Osteocyte (in vitro differentiated cells): ENCODE measurements around the gene TMEM243. TPM values are rescaled to one million over a fixed set of nuclear protein-coding genes. Genes with fewer than 3 reads are reported as not detected.
"Not testable (repeated sequence)": the region's sequence is repeated elsewhere in the genome, so short reads cannot be mapped to it uniquely, and the experiment has no call there.

Source experiments
- DNase-seq: peaks from one replicate; pipeline ENCODE4 v3.0.0; 2021; ENCODE audit warnings: mixed read lengths; ENCODE audit not compliant: unreplicated experiment; ENCODE audit errors: extremely low spot score
- H3K27ac Mint-ChIP-seq: one replicate; pipeline ENCODE4 v1.8.0; 2021; ENCODE audit warnings: mild to moderate bottlenecking, mixed read lengths; ENCODE audit not compliant: unreplicated experiment
- H3K27me3 Mint-ChIP-seq: one replicate; pipeline ENCODE4 v1.8.0; 2021; ENCODE audit warnings: mixed read lengths; ENCODE audit not compliant: unreplicated experiment
- H3K36me3 Mint-ChIP-seq: one replicate; pipeline ENCODE4 v1.8.0; 2021; ENCODE audit warnings: mixed read lengths; ENCODE audit not compliant: unreplicated experiment
- H3K4me1 Mint-ChIP-seq: one replicate; pipeline ENCODE4 v1.8.0; 2021; ENCODE audit warnings: mixed read lengths; ENCODE audit not compliant: unreplicated experiment
- H3K4me3 Mint-ChIP-seq: one replicate; pipeline ENCODE4 v1.8.0; 2021; ENCODE audit warnings: mild to moderate bottlenecking, moderate library complexity, mixed read lengths; ENCODE audit not compliant: unreplicated experiment
- H3K9me3 Mint-ChIP-seq: one replicate; pipeline ENCODE4 v1.8.0; 2021; ENCODE audit warnings: mixed read lengths; ENCODE audit not compliant: unreplicated experiment
- CTCF ChIP-seq: fragments of 200-600 bp; sonication (generic); IDR thresholded peaks from 2 replicates; pipeline ENCODE4 v1.5.0; 2021; ENCODE audit warnings: antibody characterized with exemption, mild to moderate bottlenecking, moderate library complexity
- long read RNA-seq: library from polyadenylated mRNA; unstranded; transcript quantifications from one replicate; pipeline ENCODE4 v2.0.0, GENCODE V29; 2021
- total RNA-seq: library from RNA; stranded (reverse); gene quantifications from 2 replicates; pipeline ENCODE4 v1.2.1, GENCODE V29; 2021

TMEM243 gene
- total RNA-seq: 23.0 and 23.1 TPM in 2 replicates
- long read RNA-seq, transcript TMEM243-201 (4 exons, 1,063 nt): major isoform, 26 of 34 reads
- long read RNA-seq, partial matches to known transcripts: 0 of 34 reads
- long read RNA-seq, other reads (novel, unspliced or antisense): 5 of 34 reads

- Mint-ChIP-seq H3K4me3 (peak within 1 kb of the TSS; percentile 96), H3K4me1 (peaks cover 30% of the 10 kb centered on the region), H3K36me3 (peaks cover 1% of the 10 kb centered on the region), H3K27ac (peak within 1 kb of the TSS; percentile 92), H3K27me3 (no peaks in the 10 kb centered on the region), H3K9me3 (no peaks in the 10 kb centered on the region)
- DNase-seq: peak; percentile 87
- TF ChIP-seq CTCF: peak; percentile 26
Observed at GRCh38 chr7:87219545-87220025, at the start of gene TMEM243. TMEM243 (minus strand) TSS chr7:87219732; CDS start chr7:87219503, 229 bp downstream.

GRCh38 chr7:87267239-87267900 lies 47.8 kb upstream of the TMEM243 start:
- Mint-ChIP-seq H3K4me1 (no peaks in the 10 kb centered on the region), H3K9me3 (no peaks in the 10 kb centered on the region), H3K27me3 (peaks cover 11% of the 10 kb centered on the region), H3K4me3 (no peak overlapping the region), H3K36me3 (no peaks in the 10 kb centered on the region), H3K27ac (no peak overlapping the region)
- no peak for DNase-seq
- no peak for TF ChIP-seq CTCF

GRCh38 chr7:87263537-87263936 lies 44.0 kb upstream of the TMEM243 start:
- H3K27ac Mint-ChIP-seq: no peak overlapping the region
- TF ChIP-seq CTCF: no peak
- no peaks in the 10 kb centered on the region for H3K36me3 Mint-ChIP-seq
- no peaks in the 10 kb centered on the region for H3K9me3 Mint-ChIP-seq
- DNase-seq: no peak
- H3K27me3 Mint-ChIP-seq: peaks cover 7% of the 10 kb centered on the region
- H3K4me1 Mint-ChIP-seq: no peaks in the 10 kb centered on the region
- H3K4me3 Mint-ChIP-seq: no peak overlapping the region

GRCh38 chr7:87253589-87254087 lies 34.1 kb upstream of the TMEM243 start:
- Mint-ChIP-seq H3K36me3 (no peaks in the 10 kb centered on the region), H3K27ac (no peak overlapping the region), H3K4me3 (no peak overlapping the region), H3K27me3 (peaks cover 38% of the 10 kb centered on the region), H3K9me3 (no peaks in the 10 kb centered on the region), H3K4me1 (no peaks in the 10 kb centered on the region)
- no peak for TF ChIP-seq CTCF
- DNase-seq: no peak

- not testable (repeated sequence) for H3K27ac Mint-ChIP-seq, DNase-seq, H3K4me1 Mint-ChIP-seq, H3K9me3 Mint-ChIP-seq, H3K4me3 Mint-ChIP-seq, H3K36me3 Mint-ChIP-seq
- H3K27me3 Mint-ChIP-seq: peaks cover 30% of the 10 kb centered on the region
Observed at GRCh38 chr7:87245671-87246070, 26.1 kb upstream of the TMEM243 start.

- H3K27me3 Mint-ChIP-seq: peaks cover 35% of the 10 kb centered on the region
- not testable (repeated sequence) for H3K4me1 Mint-ChIP-seq, H3K9me3 Mint-ChIP-seq, DNase-seq, H3K27ac Mint-ChIP-seq, H3K36me3 Mint-ChIP-seq, H3K4me3 Mint-ChIP-seq
Observed at GRCh38 chr7:87238464-87239051, 19.0 kb upstream of the TMEM243 start.
